Right forelimb (tissue), 1 donor: ENCODE measurements around the gene UBXN10.

Experiments
- DNase-seq: peaks from one replicate; pipeline ENCODE4 v3.0.0-alpha.2; 2018

The UBXN10 gene, protein sequence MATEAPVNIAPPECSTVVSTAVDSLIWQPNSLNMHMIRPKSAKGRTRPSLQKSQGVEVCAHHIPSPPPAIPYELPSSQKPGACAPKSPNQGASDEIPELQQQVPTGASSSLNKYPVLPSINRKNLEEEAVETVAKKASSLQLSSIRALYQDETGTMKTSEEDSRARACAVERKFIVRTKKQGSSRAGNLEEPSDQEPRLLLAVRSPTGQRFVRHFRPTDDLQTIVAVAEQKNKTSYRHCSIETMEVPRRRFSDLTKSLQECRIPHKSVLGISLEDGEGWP

DNA sequence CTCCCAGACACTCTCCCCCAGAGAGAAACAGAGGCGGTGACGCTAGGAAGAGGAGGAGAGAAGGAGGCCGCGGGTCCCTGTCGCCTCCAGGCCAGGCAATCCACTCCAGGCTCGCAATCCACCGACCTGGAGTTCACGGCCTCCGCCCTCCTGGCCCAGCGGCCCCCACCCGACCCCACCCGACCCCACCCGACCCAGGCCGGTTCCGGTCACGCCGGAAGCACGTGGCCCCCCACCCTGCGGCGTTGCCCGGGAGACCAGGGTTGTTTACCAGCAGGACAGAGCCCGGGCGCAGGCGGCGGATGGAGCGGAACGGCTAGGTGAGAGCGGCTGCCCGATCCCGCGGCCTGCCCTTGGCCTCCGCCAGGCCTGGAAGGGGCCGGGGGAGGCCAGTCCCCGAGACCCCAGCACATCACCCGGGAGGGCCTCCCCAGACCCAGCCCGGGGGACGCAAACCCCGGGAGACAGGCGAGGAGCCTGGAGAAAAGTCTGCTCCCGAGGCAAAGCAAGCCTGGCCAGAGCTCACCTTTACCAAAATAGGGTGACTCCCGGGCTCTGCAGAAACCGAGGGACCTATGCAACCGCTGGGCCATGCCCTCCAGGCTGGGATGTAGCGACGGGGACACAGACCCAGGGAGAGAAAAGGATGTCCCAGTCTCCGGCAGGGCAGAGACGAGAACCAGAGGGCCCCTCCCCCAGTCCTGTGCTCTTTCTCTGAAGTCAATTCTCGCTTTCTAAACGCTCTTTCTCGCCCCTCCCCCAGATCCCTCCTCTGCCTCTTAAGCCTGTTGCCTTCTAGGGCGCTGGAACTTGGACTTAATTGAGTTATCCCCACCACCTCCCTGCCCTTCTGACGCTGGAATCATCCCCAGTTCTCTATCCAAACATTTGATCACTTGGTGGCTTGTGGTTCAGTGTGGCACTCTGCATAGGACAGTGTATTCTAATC lies at the start of gene UBXN10, which contains the start of gene PLA2G2C:
Gene UBXN10 (plus strand): TSS at position 263 of the 949 bp plus-strand sequence. CDS start 4,466 bp downstream, outside the sequence.
Gene PLA2G2C (minus strand): TSS at position 685 of the 949 bp plus-strand sequence. CDS start 9,155 bp downstream, outside the sequence.
- peak; percentile 69 for DNase-seq

DNA sequence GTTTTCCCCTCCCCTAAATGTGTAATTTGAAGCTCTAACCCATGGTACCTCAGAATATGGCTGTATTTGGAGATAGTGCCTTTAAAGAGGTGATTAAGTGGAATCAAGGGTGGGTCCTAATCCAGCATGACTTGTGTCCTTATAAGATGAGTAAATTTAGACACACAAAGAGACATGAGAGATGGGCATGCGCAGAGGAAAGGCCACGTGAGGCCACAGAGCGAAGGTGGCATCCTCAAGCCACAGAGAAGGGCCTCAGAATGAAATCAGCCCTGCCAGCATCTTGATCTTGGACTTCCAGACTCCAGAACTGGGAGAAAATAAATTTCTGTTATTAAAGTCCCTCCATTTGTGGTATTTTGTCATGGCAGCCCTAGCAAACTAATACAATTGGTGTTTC lies 49.6 kb upstream of the UBXN10 start:
- DNase-seq, result no peak

DNA sequence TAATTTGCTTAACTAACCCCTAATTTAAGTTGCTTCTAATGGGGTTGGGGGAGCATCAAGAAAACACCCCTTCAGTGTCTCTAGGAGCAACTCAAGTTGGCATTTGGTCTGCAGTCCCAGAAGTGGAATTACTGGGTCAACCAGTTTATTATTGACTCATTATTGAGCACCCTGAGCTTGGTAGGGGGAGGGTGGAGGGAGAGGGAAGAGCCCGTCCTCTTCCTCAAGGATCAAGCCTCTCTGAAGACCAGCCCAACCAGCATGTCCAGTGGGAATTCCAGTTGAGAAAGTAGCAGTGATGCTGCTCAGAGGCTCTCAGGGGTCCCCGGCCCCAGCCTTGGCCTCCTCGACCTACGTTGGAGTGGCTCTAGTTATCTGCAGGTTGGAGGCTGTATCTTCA lies 48.8 kb upstream of the UBXN10 start:
- no peak for DNase-seq

DNA sequence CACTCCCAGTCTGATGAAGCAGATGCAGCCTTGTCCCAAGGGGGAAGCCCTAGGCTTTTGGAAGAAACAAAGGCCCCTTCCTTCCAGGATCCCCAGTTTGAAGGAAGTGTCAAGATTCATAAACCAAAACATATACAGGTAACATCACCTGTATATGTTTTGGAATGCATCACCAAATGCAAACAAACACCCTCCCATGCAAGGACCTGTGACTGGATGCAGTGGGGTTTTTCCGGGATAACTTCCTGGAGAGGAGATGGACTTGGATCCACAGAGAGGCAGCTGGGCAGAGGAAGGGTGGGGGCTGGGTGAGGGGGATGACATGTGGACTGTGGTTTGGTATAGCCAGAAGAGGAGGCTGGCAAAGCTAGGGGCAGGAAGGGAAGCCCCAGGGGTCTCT lies 48.3 kb upstream of the UBXN10 start:
- DNase-seq, result no peak

DNA sequence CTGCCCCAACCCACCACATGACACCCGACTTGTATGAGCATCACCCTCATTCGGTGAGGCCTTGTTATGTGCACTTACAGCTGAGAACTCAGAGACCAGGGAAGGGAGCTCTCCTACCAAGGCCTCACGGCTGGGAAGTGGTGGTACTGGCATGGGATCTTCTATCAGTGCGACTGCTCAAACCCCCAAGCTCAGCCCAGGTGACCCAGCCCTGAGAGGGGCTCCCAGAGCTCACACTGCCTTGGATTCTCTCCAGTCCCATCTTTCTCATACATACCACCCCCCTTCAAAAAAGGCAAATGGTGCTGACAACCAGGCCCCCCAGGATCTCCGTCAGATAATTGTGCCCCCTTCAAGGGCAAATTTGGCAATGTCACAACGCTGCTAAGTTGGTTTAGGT lies 47.5 kb upstream of the UBXN10 start:
- no peak for DNase-seq

DNA sequence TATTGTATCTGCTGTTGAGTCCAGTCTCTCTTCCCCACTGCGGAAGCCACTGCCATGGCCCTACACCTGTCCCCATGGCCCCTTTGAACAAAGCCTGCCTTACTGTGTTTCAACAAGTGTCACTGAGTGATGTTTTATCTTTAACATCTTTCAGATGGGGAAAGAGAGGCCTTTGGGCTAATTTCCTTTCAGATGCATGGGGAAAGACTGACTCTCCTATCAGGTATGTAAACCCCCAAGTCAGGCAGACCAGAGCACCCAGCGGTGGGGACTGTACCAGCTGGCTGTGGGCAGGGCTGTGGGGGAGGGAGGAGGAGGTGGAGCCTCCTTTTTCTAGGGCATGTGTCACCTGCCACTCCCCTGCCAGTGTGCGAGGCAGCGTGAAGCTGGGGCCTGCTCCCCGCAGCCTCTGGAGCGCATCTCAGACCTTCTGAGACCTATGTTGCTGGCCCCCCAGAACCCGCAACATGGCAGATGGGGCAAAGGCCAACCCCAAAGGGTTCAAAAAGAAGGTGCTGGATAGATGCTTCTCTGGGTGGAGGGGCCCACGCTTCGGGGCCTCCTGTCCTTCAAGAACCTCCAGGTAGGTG lies 46.8 kb upstream of the UBXN10 start, which contains the start of gene PLA2G2F:
Gene PLA2G2F (plus strand): TSS at position 363 of the 590 bp plus-strand sequence. CDS start 105 bp downstream, at position 468.
- DNase-seq, result no peak

DNA sequence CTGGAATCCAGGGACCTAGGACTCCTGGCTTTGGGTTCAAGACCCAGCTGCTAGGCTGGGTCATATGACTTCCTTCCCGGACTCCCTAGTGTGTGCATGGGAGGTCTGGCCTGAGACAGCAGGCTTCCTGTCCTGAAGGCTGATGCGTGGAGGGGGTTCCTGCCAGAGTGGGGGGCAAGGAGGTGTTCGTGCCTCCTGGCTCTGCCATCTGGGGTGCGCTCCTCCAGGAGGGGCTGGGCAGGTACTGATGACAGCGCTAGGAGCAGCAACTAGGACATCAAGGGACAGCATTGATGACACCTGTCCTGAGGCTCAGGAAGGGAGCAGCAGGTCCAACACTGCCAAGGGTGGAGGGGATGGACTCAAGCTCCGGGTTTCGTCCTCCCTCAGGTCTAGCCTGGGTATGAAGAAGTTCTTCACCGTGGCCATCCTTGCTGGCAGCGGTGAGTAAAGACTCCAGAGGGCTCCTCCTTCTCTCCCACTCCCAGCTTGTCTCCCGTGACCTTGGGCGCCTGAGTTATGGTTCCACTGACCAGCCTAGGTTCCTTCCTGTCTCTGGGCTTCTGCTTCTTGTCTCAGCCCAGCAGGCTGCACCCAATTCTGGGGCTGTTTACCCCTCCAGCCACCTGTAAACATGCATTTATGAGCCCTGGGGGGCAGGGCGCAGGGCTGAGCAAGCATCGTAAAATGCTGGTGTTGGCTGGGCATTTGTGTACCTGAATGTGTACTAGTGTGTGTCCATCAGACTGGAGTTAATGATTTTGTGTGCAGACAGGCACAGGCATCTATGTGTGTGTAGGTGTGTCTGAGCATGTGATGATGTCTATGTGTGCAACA lies 45.9 kb upstream of the UBXN10 start:
- DNase-seq, result no peak

DNA sequence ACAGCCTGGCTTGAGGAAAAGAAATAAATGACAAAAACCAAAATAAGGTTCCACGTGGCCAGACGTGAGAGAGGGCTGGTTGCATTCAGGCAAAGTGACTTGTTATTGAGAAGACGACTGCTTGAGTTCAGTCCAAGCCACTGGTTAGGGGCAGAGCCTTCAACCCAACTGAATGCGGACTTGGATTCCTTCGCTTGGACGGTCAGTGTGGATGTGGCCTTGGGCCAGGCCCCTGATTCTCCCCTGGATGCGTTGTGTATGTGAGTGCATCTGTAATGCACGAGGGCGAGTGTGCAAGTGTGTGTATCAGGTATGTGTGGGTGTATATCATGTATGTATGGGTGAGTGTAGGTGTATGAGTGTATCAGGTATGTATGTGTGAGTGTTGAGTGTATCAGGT lies 44.9 kb upstream of the UBXN10 start:
- DNase-seq, result no peak

DNA sequence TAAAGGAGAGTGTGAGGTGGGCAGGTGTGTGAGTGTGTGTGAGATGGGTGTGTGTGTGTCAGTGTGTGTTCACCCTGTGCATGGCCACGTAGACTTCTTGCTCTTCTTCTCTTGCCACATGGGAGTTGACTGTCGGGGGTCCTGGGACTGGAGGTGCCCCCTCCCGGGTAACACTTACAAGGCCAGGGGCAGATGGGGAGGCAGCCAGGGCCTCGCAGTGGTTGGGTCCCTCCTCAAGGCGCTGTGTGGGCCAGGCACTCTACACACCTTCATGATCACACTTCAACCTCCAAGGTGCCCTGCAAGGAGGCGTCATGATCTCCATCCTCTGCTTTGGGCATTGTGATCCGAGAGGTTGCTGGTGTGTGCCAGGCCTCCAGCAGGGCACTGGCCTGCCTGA lies 44.4 kb upstream of the UBXN10 start:
- DNase-seq, result no peak

DNA sequence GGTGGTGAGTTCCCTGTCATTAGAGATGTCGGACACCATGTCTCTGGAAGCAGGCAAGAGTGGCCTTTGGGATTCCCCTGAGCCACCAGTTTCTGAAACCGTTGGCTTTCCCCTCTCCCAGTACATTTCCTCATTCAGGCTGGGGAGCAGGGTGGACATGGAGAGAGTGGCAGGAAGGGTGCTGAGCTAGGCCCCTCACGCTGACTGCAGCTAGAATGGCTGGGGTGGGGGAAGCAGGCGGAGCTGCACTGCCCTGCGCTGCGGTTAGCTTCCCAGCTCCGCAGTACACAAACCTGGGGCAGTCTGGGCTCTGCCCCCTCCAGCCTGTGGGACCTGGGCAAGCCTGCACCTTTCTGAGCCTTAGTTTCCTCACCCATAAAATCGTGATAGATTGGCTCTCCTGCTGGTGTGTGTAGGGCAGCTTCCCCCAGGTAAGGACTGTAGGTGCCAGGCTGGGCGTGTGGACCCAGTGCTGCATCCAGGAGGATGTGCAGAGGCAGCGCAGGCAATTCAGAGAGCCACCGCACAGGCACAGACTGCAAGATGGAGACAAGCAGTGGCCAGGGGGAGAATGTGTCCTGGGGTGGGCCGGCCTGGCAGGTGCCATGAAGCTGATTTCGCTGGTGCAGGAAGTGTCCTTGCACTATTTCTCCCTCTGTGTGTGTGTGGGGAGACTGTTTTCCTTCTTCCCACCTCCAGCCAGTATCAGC lies 43.7 kb upstream of the UBXN10 start:
- DNase-seq, result no peak

DNA sequence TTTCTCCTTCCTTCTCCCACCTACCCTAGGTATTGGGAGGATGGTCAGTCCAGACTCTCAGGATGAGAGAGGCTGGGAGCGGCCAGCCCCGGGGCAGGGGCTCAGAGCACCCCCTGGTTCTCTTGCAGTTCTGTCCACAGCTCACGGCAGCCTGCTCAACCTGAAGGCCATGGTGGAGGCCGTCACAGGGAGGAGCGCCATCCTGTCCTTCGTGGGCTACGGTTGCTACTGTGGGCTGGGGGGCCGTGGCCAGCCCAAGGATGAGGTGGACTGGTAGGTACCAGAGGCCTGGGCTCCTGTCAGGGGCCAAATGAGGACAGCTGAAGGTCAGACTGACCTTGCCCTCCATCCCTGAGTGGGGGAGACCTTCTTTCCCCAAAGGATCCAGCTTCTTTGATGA lies 42.6 kb upstream of the UBXN10 start:
- no peak for DNase-seq

DNA sequence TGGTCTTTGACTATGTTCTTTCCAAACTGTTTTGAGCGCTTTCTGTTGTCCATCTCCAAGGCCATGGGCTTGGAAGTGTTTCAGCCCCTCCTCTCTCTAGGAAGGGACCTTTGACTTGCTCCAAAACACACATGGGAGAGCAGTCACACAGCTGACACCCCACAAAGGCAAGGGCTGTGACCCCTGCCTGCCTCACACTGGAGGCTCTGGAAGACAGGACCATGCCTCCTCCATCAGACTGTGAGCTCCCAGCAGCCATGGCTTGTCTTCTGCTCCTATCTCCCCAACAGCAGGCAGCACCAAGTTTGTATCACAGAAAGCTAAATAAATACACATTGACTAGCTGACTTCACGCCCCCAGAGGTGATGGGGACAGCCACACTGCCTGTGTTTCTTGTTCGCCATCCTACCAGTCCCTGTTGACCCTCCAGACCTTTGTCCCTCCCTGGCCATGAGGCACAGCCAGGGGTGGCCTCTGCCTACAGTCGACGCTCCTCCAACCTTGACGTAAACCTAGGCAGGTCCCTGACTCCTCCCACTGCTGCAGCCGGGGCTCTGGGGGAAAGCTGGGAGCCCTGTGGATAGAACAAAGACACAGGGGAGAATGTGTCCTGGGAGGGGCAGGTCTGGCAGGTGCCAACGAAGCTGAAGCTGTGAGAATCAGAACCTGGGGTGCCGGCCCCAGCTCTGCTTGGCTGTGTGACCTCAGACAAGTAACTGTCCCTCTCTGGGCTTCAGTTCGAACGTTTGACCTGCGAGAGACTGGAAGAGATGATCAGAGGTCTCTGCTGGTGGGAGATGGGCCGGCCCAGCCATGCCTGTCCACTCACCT lies 41.9 kb upstream of the UBXN10 start:
- DNase-seq, result no peak

DNA sequence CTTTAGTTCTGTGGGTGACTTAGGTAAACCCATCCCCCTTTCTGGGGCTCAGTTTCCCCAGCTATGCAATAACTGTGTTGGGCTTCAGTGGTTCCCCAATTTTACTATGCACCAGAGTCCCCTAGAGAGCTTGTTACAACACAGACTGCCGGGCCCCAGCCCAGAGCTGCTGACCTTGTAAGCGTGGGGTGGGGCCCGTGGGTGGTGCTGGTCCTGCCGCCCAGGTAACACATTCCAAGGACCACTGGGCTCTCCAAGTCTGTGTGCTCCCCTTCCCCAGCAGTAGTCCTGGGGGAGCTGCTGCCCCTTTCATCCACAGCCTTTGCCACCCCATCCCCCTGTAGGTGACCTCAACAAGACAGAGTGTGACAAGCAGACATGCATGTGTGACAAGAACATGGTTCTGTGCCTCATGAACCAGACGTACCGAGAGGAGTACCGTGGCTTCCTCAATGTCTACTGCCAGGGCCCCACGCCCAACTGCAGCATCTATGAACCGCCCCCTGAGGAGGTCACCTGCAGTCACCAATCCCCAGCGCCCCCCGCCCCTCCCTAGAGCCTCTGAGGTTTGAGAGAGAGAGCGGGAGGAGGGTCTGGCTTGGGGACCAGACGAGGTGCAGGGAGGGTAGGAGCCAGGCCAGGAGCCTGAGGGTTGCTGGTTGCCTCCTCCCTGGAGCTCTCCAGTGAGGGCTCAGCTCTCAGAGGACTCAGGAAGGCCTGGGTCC lies 37.9 kb upstream of the UBXN10 start:
- no peak for DNase-seq

DNA sequence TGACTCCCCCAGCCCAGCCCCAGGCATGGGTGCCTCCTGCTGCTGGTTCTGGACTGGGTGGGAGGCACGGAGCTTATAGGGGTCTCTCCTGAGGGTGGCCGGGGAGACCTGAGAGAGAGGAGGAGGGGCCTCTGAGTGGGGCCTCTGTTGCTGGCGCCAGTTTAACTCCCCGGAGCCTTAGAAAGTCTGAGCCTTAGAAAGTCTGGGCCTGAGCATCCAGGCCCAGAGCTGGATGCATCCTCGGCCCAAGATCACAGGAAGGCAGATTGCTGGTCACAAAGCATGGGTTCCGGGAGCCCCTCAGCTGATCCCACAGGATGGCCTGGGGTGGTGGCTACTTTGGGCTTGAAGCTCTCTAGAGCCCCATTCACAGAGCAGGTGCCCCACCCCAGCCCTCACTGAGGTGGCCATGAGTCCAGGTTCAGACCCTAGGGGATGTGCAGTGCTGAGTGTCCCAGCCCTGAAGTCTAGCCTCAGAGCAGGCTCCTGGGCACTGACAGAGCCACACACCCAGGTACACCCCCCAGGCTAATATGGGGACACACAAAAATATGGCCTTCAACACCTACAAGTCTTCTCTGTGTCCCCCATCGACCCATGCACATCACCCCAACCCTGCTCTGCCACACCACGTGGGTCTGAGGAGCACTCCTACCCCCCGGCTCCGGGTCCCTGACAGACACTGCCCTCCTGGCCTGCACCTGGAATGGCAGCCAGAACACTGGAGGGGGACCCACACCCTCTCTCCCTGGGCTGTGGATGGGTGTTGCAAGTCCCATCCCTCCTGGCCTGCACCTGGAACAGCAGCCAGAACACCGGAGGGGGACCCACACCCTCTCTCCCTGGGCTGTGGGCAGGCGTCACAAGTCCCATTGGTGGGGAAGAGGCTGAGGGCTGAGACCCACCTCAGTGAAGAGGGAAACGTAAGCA lies 37.1 kb upstream of the UBXN10 start:
- no peak for DNase-seq

DNA sequence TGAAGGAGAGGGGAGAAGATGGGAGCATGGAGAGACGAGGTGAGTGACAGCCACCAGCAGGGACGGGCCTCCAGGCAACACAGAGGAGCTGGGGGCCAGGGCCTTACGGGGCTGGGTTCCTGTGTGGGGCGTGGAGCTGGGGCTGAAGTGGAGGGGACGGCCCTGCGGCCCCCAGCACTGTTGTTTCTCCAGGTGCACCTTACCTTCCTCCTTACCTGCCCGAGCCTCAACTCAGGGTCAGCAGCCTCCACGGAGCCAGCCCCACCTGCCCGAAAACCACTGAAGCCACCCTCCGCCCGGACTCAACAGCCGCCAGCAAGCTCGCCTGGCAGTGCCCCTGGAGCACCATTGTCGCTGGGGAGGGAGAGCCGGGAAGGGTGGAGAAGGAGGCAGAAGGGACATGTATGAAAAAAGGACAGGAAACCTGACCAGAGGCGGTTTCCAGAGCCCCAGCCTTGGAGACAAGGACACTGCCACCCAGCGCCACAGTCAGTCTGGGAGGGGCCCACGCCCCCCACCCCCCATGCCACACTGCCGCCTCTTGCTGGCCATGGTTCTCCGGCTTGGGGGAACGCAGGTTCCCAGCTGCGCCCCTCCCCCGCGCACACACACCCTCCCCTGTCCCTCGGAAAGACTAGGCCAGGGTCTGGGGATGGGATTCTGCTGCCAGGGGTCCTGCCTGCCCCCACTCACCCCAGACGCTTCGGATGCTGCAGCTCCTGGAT lies 36.1 kb upstream of the UBXN10 start:
- no peak for DNase-seq

DNA sequence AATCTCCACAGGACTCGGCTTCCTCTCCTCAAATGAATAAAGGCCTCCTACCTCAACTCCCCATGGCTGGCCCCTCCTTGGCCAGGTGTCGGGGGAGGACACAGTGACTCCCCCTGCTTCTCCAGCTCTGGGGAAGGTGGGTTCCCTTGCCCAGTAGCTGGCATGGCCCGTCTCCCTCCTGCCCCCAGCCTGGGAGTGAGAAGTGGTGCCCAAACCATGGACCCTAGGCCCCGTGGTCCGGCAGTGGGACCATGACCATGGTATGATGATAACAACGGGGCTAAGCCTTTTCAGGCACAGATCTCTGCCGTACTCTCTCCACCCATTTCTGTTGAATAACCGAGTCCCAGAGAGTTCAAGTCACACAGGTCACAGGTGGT lies 35.6 kb upstream of the UBXN10 start:
- no peak for DNase-seq

DNA sequence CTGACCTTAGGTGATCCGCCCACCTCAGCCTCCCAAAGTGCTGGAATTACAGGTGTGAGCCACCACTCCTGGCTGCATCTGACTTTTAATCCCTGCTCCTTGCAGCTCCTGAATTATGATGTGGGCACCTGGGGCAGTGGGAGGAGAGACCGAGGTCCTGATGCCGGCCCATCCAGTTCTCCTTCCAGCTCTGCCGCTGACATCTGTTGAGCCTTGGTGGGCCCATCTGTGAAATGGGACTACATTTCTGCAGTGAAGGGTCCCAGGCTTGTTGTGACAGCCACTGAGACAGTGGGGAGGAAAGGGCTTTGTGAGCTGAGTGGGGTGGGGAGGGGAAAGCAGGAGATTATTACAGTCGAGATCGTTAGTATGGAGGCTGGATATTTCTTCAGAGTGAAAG lies 34.9 kb upstream of the UBXN10 start:
- no peak for DNase-seq

DNA sequence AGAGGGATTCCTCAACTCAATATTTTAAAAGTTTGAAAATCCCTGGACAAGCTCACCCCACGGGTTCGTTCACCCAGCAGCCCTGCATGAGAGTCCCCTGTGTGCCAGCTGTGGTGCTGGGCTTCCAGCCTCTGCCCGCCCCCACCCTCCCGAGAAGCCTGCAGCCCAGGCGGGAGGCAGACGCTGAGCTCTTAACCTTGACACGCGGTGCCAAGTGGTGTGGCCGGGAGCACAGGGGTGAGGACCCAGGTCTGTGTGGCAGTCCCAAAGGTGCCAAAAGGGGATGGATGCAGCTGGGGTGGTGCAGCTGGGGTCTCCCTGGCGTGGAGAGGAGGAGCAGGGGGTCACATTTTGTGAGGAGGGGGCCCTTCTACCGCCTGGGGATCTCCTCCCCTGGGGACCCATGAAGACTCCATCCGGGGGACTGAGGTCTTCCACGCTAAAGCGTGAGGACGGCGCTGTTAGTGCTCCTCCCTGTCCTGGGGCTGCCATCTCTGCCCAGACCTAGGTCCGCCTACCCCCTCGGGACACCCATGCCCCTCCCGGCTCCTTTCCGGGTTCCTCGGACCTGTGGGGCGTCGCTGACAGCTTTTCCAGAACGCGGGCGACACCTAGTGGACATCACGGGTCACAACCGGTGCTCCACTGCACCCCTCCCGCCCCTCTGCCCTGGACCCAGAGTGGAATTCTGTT lies 33.8 kb upstream of the UBXN10 start:
- DNase-seq, result peak; percentile 81
